HG03097 (cell line): ENCODE measurements around the gene MAT2B.
"Not testable (repeated sequence)": the region's sequence is repeated elsewhere in the genome, so short reads cannot be mapped to it uniquely, and the experiment has no call there.

Experiments
- ATAC-seq: cut with Tn5 transposase; IDR thresholded peaks from one replicate; pipeline ENCODE4 v1.9.1; 2021; ENCODE audit not compliant: unreplicated experiment, low FRiP score

Gene MAT2B

GRCh38 chr5:163503106-163504078 lies 2.0 kb upstream of the MAT2B start:
- ATAC-seq, result no peak

GRCh38 chr5:163504079-163504931 lies 1.1 kb upstream of the MAT2B start:
- no peak for ATAC-seq

DNA sequence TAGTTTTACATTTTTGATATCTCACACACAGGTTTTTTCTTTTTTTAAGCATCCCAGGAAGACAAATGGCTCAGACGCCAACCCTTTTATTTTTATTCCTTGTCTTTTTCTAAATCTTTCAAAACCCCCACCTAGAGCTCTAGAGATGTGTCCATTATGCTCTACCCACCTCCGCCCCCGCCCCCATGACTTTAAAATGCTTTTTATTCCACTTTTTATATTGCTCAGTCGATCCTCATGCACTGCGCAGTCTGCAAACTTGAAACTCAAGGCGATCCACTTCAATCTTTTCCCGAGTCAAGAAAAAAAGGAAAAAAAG lies 411 bp upstream of the MAT2B start:
- ATAC-seq, result no peak

- peak; percentile 7 for ATAC-seq
Observed at GRCh38 chr5:163506095-163506457, 657 bp downstream of the MAT2B start.

- no peak for ATAC-seq
Observed at GRCh38 chr5:163506726-163507125, 1.3 kb downstream of the MAT2B start.

DNA sequence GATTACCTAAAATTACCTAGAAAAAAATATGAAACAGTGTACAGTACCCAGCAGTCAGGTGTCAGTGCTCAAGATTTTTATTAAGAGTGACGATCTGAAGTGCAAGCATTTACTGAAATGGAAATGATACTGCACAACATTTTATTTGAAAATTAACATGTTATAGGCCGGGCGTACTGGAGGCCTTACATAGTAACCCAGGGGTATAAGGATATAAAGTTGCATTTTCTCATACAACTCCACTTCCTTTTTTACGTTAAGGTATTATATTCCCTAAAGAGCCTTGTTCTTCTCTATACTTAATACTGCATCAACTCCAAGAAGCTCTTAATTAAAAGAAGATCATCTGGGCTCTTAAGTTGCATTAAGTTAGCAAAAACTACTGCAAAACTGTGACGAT lies 3.3 kb downstream of the MAT2B start:
- ATAC-seq, result no peak

DNA sequence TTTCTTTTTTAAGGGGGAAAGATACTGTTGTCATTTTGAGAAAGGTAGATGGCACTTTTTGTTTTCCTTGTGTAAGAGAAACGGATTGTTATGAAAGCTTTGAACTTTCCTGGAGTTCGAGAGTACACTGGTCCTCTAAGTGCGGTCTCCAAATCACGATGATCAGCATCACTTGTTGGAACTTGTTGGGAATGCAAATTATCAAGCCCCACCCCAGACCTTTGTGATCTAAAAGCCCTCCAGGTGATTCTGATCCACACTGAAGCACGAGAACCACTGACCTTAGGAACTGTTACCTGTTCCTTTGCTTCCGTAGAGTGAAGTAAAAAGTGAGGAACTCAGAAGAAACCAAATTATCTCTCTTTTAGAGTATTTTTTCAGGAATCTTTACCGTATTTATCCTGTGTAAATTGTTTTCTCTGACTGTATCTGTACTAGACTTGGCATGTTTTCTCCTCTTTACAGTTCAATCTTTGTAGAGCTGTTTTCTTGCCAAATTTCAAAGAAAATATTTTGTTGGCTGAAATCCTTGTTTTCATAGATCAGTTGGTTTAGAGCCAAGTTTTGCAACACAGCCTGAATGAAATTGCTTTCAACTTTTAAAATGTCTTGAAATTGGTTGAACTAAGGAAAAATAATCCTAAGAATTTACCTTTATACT lies 4.0 kb downstream of the MAT2B start:
- ATAC-seq, result no peak

GRCh38 chr5:163512526-163512925 lies 7.1 kb downstream of the MAT2B start:
- ATAC-seq, result no peak

DNA sequence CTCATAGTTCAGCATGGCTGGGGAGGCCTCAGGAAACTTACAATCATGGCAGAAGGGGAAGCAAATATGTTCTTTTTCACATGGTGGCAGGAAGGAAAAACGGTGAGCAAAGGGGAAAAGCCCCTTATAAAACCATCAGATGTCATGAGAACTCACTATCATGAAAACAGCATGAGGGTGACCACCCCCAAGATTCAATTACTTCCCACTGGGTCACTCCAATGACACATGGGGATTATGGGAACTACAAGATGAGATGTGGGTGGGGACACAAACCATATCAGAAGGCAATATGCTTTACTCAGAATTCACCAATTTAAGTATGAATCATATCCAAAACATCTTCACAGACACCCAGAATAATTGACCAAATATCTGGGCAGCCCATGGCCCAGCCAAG lies 19.7 kb downstream of the MAT2B start:
- no peak for ATAC-seq

GRCh38 chr5:163529698-163530097 lies 24.3 kb downstream of the MAT2B start:
- no peak for ATAC-seq

- ATAC-seq, result no peak
Observed at GRCh38 chr5:163531272-163531671, 25.9 kb downstream of the MAT2B start.

GRCh38 chr5:163532171-163533084 lies 27.0 kb downstream of the MAT2B start:
- no peak for ATAC-seq

- no peak for ATAC-seq
Observed at GRCh38 chr5:163533223-163533622, 27.8 kb downstream of the MAT2B start.

GRCh38 chr5:163534492-163535094 lies 29.2 kb downstream of the MAT2B start:
- ATAC-seq, result no peak

DNA sequence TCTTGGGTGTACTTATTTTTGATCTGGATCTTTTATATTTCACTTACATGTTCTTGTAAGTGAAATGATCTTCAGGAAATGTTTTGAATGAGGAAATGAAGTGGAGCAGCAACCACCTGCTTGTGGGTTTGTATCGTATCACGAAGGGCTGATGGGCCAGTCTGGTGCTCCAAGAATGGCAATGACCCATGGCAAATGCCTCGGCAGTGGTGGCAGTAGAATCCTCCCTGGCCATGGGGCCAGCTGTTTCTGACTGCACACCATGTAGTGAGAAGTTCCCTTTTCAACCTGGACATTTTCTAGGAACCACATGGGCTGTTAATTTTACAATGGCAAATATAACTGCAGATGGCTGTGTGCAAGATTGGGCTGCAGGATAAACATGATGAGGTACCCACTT lies 29.9 kb downstream of the MAT2B start:
- ATAC-seq, result no peak

DNA sequence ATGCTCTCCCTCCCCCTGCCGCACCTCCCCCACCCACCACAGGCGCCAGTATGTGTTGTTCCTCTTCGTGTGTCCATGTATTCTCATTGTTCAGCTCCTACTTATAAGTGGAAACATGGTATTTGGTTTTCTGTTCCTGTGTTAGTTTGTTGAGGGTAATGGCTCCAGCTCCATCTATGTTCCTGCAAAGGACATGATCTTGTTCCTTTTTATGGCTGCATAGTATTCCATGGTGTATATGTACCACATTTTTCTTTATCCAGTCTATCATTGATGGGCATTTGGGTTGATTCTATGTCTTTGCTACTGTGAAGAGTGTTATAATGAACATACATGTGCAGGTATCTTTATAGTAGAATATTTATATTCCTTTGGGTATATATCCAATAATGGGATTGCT lies 31.0 kb downstream of the MAT2B start:
- not testable (repeated sequence) for ATAC-seq

- ATAC-seq, result no peak
Observed at GRCh38 chr5:163540696-163541095, 35.3 kb downstream of the MAT2B start.

- no peak for ATAC-seq
Observed at GRCh38 chr5:163542771-163543170, 37.4 kb downstream of the MAT2B start.

GRCh38 chr5:163544041-163544440 lies 38.6 kb downstream of the MAT2B start:
- no peak for ATAC-seq

DNA sequence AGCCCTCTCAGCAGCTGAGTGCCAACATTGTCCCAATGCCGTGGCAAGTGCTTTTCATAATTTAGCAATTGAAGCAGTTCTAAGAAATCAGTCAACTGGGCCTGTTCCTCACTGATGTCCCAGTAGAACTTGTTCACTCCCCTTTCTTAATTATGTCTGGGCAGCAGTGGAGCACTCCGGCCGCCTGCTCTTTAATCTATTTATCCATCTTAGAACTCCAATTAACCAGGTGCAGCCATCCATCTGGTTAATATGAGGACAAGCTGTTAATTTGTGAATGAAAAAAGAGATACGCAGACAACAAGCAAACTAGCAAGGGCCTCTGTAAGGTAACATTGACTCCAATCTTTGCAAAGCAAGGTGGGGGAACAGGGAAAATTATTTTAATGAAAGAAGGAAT lies 39.4 kb downstream of the MAT2B start:
- no peak for ATAC-seq
